ENCODE results near the gene CAPZB.

GRCh38 chr1:19392221-19392620 lies 93.1 kb downstream of the CAPZB start:
- no peak for TF ChIP-seq CTCF (IDR thresholded peaks at IDR 0.05; ENCODE audit: low read length)
- TF ChIP-seq EZH2 (IDR thresholded peaks at IDR 0.05; ENCODE audit: borderline replicate concordance, low read length), result no peak

Data from OCI-LY1 (cell line).